Measurements from ENCODE around the gene ZNF766. TPM values are rescaled to one million over a fixed set of nuclear protein-coding genes. Genes with fewer than 3 reads are reported as not detected.

ZNF766 gene
- total RNA-seq, 2 experiments from 2014 or later, result 15.8 to 17.1 TPM

- ChIA-PET POLR2A (no interaction called here), CTCF (ENCODE audit: unreplicated experiment) (no interaction called here)
- H3K4me2 ChIP-seq (ENCODE audit: low read length), result no peak overlapping the region
- H2AFZ ChIP-seq (ENCODE audit: low read length), result no peak overlapping the region
- no peak overlapping the region for H3K27ac ChIP-seq (ENCODE audit: low read depth, low read length, poor library complexity, severe bottlenecking)
- H3K79me2 ChIP-seq (ENCODE audit: insufficient read depth, low read depth, low read length), result peaks cover 98% of the 10 kb centered on the region
- peak; percentile 17 for DNase-seq (ENCODE audit: low spot score)
- H3K36me3 ChIP-seq (ENCODE audit: insufficient read depth, low read length), result peaks cover 94% of the 10 kb centered on the region
- no peak overlapping the region for H3K4me3 ChIP-seq (ENCODE audit: low read depth, low read length, poor library complexity, severe bottlenecking)
- TF ChIP-seq, protein P1, sequence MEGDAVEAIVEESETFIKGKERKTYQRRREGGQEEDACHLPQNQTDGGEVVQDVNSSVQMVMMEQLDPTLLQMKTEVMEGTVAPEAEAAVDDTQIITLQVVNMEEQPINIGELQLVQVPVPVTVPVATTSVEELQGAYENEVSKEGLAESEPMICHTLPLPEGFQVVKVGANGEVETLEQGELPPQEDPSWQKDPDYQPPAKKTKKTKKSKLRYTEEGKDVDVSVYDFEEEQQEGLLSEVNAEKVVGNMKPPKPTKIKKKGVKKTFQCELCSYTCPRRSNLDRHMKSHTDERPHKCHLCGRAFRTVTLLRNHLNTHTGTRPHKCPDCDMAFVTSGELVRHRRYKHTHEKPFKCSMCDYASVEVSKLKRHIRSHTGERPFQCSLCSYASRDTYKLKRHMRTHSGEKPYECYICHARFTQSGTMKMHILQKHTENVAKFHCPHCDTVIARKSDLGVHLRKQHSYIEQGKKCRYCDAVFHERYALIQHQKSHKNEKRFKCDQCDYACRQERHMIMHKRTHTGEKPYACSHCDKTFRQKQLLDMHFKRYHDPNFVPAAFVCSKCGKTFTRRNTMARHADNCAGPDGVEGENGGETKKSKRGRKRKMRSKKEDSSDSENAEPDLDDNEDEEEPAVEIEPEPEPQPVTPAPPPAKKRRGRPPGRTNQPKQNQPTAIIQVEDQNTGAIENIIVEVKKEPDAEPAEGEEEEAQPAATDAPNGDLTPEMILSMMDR (conservative IDR thresholded peaks at IDR 0.05; ENCODE audit: low read length), result no peak
- no peak for TF ChIP-seq EZH2phosphoT487 (IDR thresholded peaks at IDR 0.05; ENCODE audit: borderline replicate concordance, low read depth, low read length)
- peaks cover 32% of the 10 kb centered on the region for H3K9me3 ChIP-seq (ENCODE audit: low read length)
- H3K9me2 ChIP-seq (ENCODE audit: insufficient read depth, low read length), result no peaks in the 10 kb centered on the region
- intact Hi-C loops (cut with micrococcal nuclease; ENCODE audit: unreplicated experiment), result no loop called here
- H4K20me1 ChIP-seq (ENCODE audit: insufficient read depth, low read length), result no peaks in the 10 kb centered on the region
- no TSS peak for BruUV-seq (replicated peaks)
- H3K4me1 ChIP-seq (ENCODE audit: insufficient read depth, low read length, poor library complexity, severe bottlenecking), result peaks cover 8% of the 10 kb centered on the region
These were observed 6.6 kb downstream of the ZNF766 start for GRCh38 chr19:52275988-52276387.

DNA sequence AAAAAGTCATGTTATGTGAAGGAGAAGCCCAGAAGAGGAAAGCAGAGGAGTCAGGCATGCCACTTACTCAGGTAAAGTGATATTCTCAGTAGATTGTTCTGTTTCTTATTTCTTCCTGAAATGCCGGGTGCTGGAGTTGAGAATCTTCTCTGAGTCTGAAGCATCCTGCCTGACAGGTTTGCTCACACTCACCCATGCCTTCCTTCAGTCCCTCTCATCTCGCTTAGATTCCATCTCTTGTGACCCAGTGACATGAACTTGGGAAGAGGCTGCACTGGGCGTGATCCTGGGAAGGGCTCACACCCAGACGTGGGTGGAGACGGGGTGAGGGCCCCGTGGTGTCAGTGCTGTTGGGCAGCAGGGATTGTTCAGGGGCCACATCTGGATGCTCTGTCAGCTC, 8.1 kb downstream of the ZNF766 start:
- H3K9me2 ChIP-seq (ENCODE audit: insufficient read depth, low read length), result no peaks in the 10 kb centered on the region
- peaks cover 4% of the 10 kb centered on the region for H3K4me1 ChIP-seq (ENCODE audit: insufficient read depth, low read length, poor library complexity, severe bottlenecking)
- H3K9me3 ChIP-seq (ENCODE audit: low read length), result peaks cover 32% of the 10 kb centered on the region
- BruUV-seq (replicated peaks), result no TSS peak
- no peak for DNase-seq (ENCODE audit: low spot score)
- H3K4me3 ChIP-seq (ENCODE audit: low read depth, low read length, poor library complexity, severe bottlenecking), result no peak overlapping the region
- H3K79me2 ChIP-seq (ENCODE audit: insufficient read depth, low read depth, low read length), result peaks cover 95% of the 10 kb centered on the region
- POLR2A ChIA-PET, result no interaction called here
- no peaks in the 10 kb centered on the region for H4K20me1 ChIP-seq (ENCODE audit: insufficient read depth, low read length)
- peaks cover 94% of the 10 kb centered on the region for H3K36me3 ChIP-seq (ENCODE audit: insufficient read depth, low read length)
- no peak overlapping the region for H3K27ac ChIP-seq (ENCODE audit: low read depth, low read length, poor library complexity, severe bottlenecking)
- no peak overlapping the region for H2AFZ ChIP-seq (ENCODE audit: low read length)
- intact Hi-C loops (cut with micrococcal nuclease; ENCODE audit: unreplicated experiment), result no loop called here
- TF ChIP-seq EZH2phosphoT487 (IDR thresholded peaks at IDR 0.05; ENCODE audit: borderline replicate concordance, low read depth, low read length), result no peak
- TF ChIP-seq, protein P1 (conservative IDR thresholded peaks at IDR 0.05; ENCODE audit: low read length), result no peak
- CTCF ChIA-PET (ENCODE audit: unreplicated experiment), result no interaction called here
- H3K4me2 ChIP-seq (ENCODE audit: low read length), result no peak overlapping the region

DNA sequence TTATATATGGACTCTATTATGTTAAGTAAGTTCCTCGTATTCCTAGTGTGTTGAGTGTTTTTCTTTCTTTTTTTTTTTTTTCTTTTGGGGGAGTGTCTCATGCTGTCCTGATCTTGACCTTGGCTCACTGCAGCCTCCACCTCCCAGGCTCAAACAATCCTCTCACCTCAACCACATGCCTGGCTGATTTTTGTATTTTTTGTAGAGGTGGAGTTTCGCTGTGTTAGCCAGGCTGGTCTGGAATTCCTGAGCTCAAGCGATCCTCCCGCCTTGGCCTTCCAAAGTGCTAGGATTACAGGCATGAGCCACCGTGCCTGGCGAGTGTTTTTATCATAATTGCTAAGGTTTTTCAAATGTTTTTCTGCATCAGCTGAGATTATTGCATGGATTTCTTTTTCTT, 16.9 kb downstream of the ZNF766 start:
- Histone ChIP-seq H2AFZ (ENCODE audit: low read length) (no peak overlapping the region), H3K4me2 (ENCODE audit: low read length) (no peak overlapping the region), H3K9me2 (ENCODE audit: insufficient read depth, low read length) (no peaks in the 10 kb centered on the region), H3K79me2 (ENCODE audit: insufficient read depth, low read depth, low read length) (peaks cover 9% of the 10 kb centered on the region; the same call in 1 of the 2 replicates), H3K27ac (ENCODE audit: low read depth, low read length, poor library complexity, severe bottlenecking) (no peak overlapping the region), H3K9me3 (ENCODE audit: low read length) (no peaks in the 10 kb centered on the region), H3K36me3 (ENCODE audit: insufficient read depth, low read length) (peaks cover 98% of the 10 kb centered on the region), H4K20me1 (ENCODE audit: insufficient read depth, low read length) (no peaks in the 10 kb centered on the region), H3K4me1 (ENCODE audit: insufficient read depth, low read length, poor library complexity, severe bottlenecking) (no peaks in the 10 kb centered on the region), H3K4me3 (ENCODE audit: low read depth, low read length, poor library complexity, severe bottlenecking) (no peak overlapping the region)
- ChIA-PET POLR2A (no interaction called here), CTCF (ENCODE audit: unreplicated experiment) (no interaction called here)
- intact Hi-C loops (cut with micrococcal nuclease; ENCODE audit: unreplicated experiment), result no loop called here
- no TSS peak for BruUV-seq (replicated peaks)
- no peak for TF ChIP-seq EZH2phosphoT487 (IDR thresholded peaks at IDR 0.05; ENCODE audit: borderline replicate concordance, low read depth, low read length)
- TF ChIP-seq, protein P1 (conservative IDR thresholded peaks at IDR 0.05; ENCODE audit: low read length), result no peak
- DNase-seq (ENCODE audit: low spot score), result no peak
